ENCODE measurements around the gene AGAP1. TPM values are rescaled to one million over a fixed set of nuclear protein-coding genes. Genes with fewer than 3 reads are reported as not detected.

Gene AGAP1
- total RNA-seq, 4 donors from 2014 or later: 33.7 to 55.2 (median 37.5) TPM

GRCh38 chr2:235709124-235709813, 215.4 kb downstream of the AGAP1 start:
- WGBS, 2 donors (ENCODE audit: low coverage in 1 of 2): 76 to 86% methylated on average over 4 to 10 of the region's 14 CpGs
- peaks cover 0 to 28% of the 10 kb centered on the region in 2 donors for H3K36me3 ChIP-seq
- ATAC-seq: no peak
- no peak overlapping the region for H3K27ac ChIP-seq
- no peak overlapping the region for H3K4me3 ChIP-seq
- no peaks in the 10 kb centered on the region for H3K27me3 ChIP-seq
- no peaks in the 10 kb centered on the region for H3K9me3 ChIP-seq
- TF ChIP-seq EP300 (IDR thresholded peaks at IDR 0.05) (no peak), POLR2A (IDR thresholded peaks at IDR 0.05) (no peak), POLR2AphosphoS5 (IDR thresholded peaks at IDR 0.05) (no peak), CTCF (IDR thresholded peaks at IDR 0.05) (no peak)
- H3K4me1 ChIP-seq: peaks cover 0 to 52% (median 2%) of the 10 kb centered on the region in 3 donors

DNA sequence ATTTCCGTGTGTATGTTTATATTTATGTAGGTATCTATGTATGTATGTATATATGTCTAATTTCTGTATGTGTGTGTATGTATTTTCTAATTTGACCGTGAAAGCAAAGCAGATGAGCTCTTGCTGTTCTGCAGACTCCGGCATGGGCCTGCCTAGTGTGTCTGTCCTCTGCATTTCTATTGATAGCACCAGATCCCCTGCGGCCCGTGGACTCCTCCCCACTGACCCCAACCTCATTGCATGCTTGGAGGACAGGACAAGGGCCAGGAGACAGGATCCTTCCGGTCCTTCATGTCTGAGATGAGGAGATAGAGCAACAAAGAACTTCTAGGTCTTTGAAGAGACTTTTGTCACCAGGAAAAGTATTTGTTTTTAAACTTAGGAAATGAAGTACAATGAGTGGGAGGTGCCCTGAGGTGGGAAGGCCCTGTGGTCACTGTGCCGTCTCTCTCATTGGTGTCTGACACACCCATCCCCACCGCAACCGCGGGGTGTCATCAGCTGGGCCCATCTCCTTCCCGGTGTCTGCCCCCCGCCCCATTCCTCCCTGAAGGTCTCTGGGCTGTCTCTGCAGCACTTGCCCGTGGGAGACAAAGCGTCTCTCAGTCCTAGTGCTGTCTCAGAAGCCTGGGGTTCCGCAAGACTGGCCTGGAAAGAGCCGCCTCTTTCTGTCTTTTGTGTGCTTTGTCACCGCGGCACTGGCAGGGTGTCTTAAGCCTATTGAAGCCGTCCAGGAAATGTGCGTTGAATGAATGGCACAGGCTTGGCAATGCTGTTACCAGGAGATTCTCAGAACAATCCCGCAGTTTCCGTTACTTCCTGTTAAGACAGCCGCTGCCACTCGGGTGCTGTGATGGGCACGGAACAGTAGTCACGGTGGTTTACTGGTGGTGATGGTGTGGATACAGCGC, 216.4 kb downstream of the AGAP1 start:
- ATAC-seq: no peak
- no peak overlapping the region for H3K27ac ChIP-seq
- H3K9me3 ChIP-seq: no peaks in the 10 kb centered on the region
- TF ChIP-seq CTCF (IDR thresholded peaks at IDR 0.05) (no peak), EP300 (IDR thresholded peaks at IDR 0.05) (no peak), POLR2A (IDR thresholded peaks at IDR 0.05) (no peak), POLR2AphosphoS5 (IDR thresholded peaks at IDR 0.05) (no peak)
- WGBS, 2 donors (ENCODE audit: low coverage in 1 of 2): 84 to 85% methylated on average over 11 to 13 of the region's 27 CpGs
- peaks cover 0 to 28% of the 10 kb centered on the region in 2 donors for H3K36me3 ChIP-seq
- H3K27me3 ChIP-seq: no peaks in the 10 kb centered on the region
- peaks cover 0 to 48% (median under 1%) of the 10 kb centered on the region in 3 donors for H3K4me1 ChIP-seq
- no peak overlapping the region for H3K4me3 ChIP-seq

GRCh38 chr2:235710933-235711332, 217.1 kb downstream of the AGAP1 start:
- H3K4me1 ChIP-seq: peaks cover 0 to 48% (median 0%) of the 10 kb centered on the region in 3 donors
- no peak overlapping the region for H3K4me3 ChIP-seq

GRCh38 chr2:235711527-235711926, 217.7 kb downstream of the AGAP1 start:
- Histone ChIP-seq H3K36me3 (peaks cover 0 to 28% of the 10 kb centered on the region in 2 donors), H3K4me1 (peaks cover 0 to 48% (median 0%) of the 10 kb centered on the region in 3 donors), H3K27me3 (no peaks in the 10 kb centered on the region), H3K4me3 (no peak overlapping the region), H3K27ac (peak overlapping the region in 3 of 4 donors; percentile 11 to 44 (median 28)), H3K9me3 (no peaks in the 10 kb centered on the region)
- 73 to 80% methylated on average over 1 to 3 of the region's 11 CpGs for WGBS, 2 donors (ENCODE audit: low coverage in 1 of 2)
- TF ChIP-seq POLR2AphosphoS5 (IDR thresholded peaks at IDR 0.05) (no peak), POLR2A (IDR thresholded peaks at IDR 0.05) (no peak), CTCF (IDR thresholded peaks at IDR 0.05) (no peak), EP300 (IDR thresholded peaks at IDR 0.05) (no peak)
- ATAC-seq: no peak

More at GRCh38 chr2:235710933-235711332, 217.1 kb downstream of the AGAP1 start:
- no peaks in the 10 kb centered on the region for H3K27me3 ChIP-seq
- H3K27ac ChIP-seq: no peak overlapping the region
- H3K36me3 ChIP-seq: peaks cover 0 to 28% of the 10 kb centered on the region in 2 donors
- WGBS, 2 donors (ENCODE audit: low coverage in 1 of 2): 97% methylated on average over 6 of the region's 11 CpGs; no CpG with 5 or more reads in 1 of the 2 donors
- no peak for TF ChIP-seq POLR2AphosphoS5 (IDR thresholded peaks at IDR 0.05)
- no peak for TF ChIP-seq EP300 (IDR thresholded peaks at IDR 0.05)
- TF ChIP-seq POLR2A (IDR thresholded peaks at IDR 0.05): no peak
- TF ChIP-seq CTCF (IDR thresholded peaks at IDR 0.05): no peak
- no peak for ATAC-seq
- H3K9me3 ChIP-seq: no peaks in the 10 kb centered on the region
